Parathyroid adenoma (tissue), 2 donors: ENCODE data around the gene DTNB.

Experiments used
- H2AFZ ChIP-seq: fragments of 300-600 bp; sonication (generic); one replicate; pipeline ENCODE4 v1.7.0; 2017; ENCODE audit warnings: antibody characterized with exemption, mild to moderate bottlenecking
- H3K27ac ChIP-seq: fragments of 300-600 bp; sonication (generic); one replicate; pipeline ENCODE4 v1.7.0; 2017
- H3K27me3 ChIP-seq: fragments of 300-600 bp; sonication (generic); one replicate; pipeline ENCODE4 v1.7.0; 2017; ENCODE audit warnings: low read length; ENCODE audit not compliant: control insufficient read depth, insufficient read depth
- H3K36me3 ChIP-seq: fragments of 300-600 bp; sonication (generic); one replicate; pipeline ENCODE4 v1.7.0; 2017; ENCODE audit warnings: low read length; ENCODE audit not compliant: control insufficient read depth, insufficient read depth
- H3K4me1 ChIP-seq: fragments of 300-600 bp; sonication (generic); one replicate; pipeline ENCODE4 v1.7.0; 2017; ENCODE audit warnings: control low read depth
- H3K4me2 ChIP-seq: fragments of 300-600 bp; sonication (generic); one replicate; pipeline ENCODE4 v1.7.0; 2017; ENCODE audit warnings: low read length
- H3K4me3 ChIP-seq: fragments of 300-600 bp; sonication (generic); one replicate; pipeline ENCODE4 v1.7.0; 2017; ENCODE audit warnings: low read depth, low read length
- H3K79me2 ChIP-seq: fragments of 300-600 bp; sonication (generic); one replicate; pipeline ENCODE4 v1.7.0; 2017; ENCODE audit warnings: control low read depth
- H3K9ac ChIP-seq: fragments of 300-600 bp; sonication (generic); one replicate; pipeline ENCODE4 v1.7.0; 2017; ENCODE audit warnings: mild to moderate bottlenecking
- H3K9me3 ChIP-seq: fragments of 300-600 bp; sonication (generic); one replicate; pipeline ENCODE4 v1.7.0; 2017; ENCODE audit warnings: low read length; ENCODE audit not compliant: control insufficient read depth
- CTCF ChIP-seq: fragments of 300-600 bp; sonication (generic); IDR thresholded peaks from one replicate; pipeline ENCODE4 v1.7.0; 2017; ENCODE audit warnings: antibody characterized with exemption, mild to moderate bottlenecking
- donor health status: primary hyperparathyroidism.

DTNB gene

GRCh38 chr2:25335971-25336370 is 337.4 kb downstream of the DTNB start:
- no peak overlapping the region for H3K27ac ChIP-seq
- no peaks in the 10 kb centered on the region for H3K36me3 ChIP-seq
- no peaks in the 10 kb centered on the region for H3K9me3 ChIP-seq
- no peak overlapping the region for H3K9ac ChIP-seq
- no peaks in the 10 kb centered on the region for H3K27me3 ChIP-seq
- TF ChIP-seq CTCF = no peak
- peaks cover 3% of the 10 kb centered on the region for H3K79me2 ChIP-seq
- no peak overlapping the region for H2AFZ ChIP-seq
- no peaks in the 10 kb centered on the region for H3K4me1 ChIP-seq
- no peak overlapping the region for H3K4me2 ChIP-seq
- no peak overlapping the region for H3K4me3 ChIP-seq

GRCh38 chr2:25335204-25335603 is 338.2 kb downstream of the DTNB start:
- no peaks in the 10 kb centered on the region for H3K4me1 ChIP-seq
- H3K36me3 ChIP-seq = no peaks in the 10 kb centered on the region

GRCh38 chr2:25334482-25334881 is 338.9 kb downstream of the DTNB start:
- no peaks in the 10 kb centered on the region for H3K4me1 ChIP-seq
- no peaks in the 10 kb centered on the region for H3K9me3 ChIP-seq
- H2AFZ ChIP-seq = no peak overlapping the region
- no peaks in the 10 kb centered on the region for H3K36me3 ChIP-seq
- H3K4me3 ChIP-seq = no peak overlapping the region
- no peak overlapping the region for H3K4me2 ChIP-seq
- TF ChIP-seq CTCF = no peak
- H3K27ac ChIP-seq = no peak overlapping the region
- H3K9ac ChIP-seq = no peak overlapping the region
- no peaks in the 10 kb centered on the region for H3K27me3 ChIP-seq
- peaks cover 3% of the 10 kb centered on the region for H3K79me2 ChIP-seq

More at GRCh38 chr2:25335204-25335603, 338.2 kb downstream of the DTNB start:
- H3K79me2 ChIP-seq = peaks cover 3% of the 10 kb centered on the region
- H3K27ac ChIP-seq = no peak overlapping the region
- TF ChIP-seq CTCF = no peak
- H3K4me2 ChIP-seq = no peak overlapping the region
- no peak overlapping the region for H3K9ac ChIP-seq
- H3K27me3 ChIP-seq = no peaks in the 10 kb centered on the region
- no peak overlapping the region for H3K4me3 ChIP-seq
- H2AFZ ChIP-seq = no peak overlapping the region
- H3K9me3 ChIP-seq = no peaks in the 10 kb centered on the region

- no peak overlapping the region for H3K4me2 ChIP-seq
- H3K9ac ChIP-seq = no peak overlapping the region
- no peaks in the 10 kb centered on the region for H3K36me3 ChIP-seq
- H3K27ac ChIP-seq = no peak overlapping the region
- peaks cover 5% of the 10 kb centered on the region for H3K79me2 ChIP-seq
- no peaks in the 10 kb centered on the region for H3K4me1 ChIP-seq
- H2AFZ ChIP-seq = no peak overlapping the region
- no peak overlapping the region for H3K4me3 ChIP-seq
- no peak for TF ChIP-seq CTCF
- H3K27me3 ChIP-seq = no peaks in the 10 kb centered on the region
- no peaks in the 10 kb centered on the region for H3K9me3 ChIP-seq
These were observed 339.4 kb downstream of the DTNB start for GRCh38 chr2:25333981-25334380.

GRCh38 chr2:25332571-25332970 is 340.8 kb downstream of the DTNB start:
- Histone ChIP-seq H3K27ac (no peak overlapping the region), H3K9ac (no peak overlapping the region), H3K9me3 (no peaks in the 10 kb centered on the region), H3K4me1 (no peaks in the 10 kb centered on the region), H3K4me2 (no peak overlapping the region), H3K36me3 (no peaks in the 10 kb centered on the region), H3K27me3 (no peaks in the 10 kb centered on the region), H2AFZ (no peak overlapping the region), H3K4me3 (no peak overlapping the region), H3K79me2 (peaks cover 5% of the 10 kb centered on the region)
- TF ChIP-seq CTCF = no peak
